HG03378 (cell line): ENCODE data around the gene PZP.

Source experiments
- ATAC-seq: cut with Tn5 transposase; IDR thresholded peaks from one replicate; pipeline ENCODE4 v1.9.1; 2021; ENCODE audit warnings: mild to moderate bottlenecking, moderate library complexity; ENCODE audit not compliant: unreplicated experiment

PZP gene

DNA sequence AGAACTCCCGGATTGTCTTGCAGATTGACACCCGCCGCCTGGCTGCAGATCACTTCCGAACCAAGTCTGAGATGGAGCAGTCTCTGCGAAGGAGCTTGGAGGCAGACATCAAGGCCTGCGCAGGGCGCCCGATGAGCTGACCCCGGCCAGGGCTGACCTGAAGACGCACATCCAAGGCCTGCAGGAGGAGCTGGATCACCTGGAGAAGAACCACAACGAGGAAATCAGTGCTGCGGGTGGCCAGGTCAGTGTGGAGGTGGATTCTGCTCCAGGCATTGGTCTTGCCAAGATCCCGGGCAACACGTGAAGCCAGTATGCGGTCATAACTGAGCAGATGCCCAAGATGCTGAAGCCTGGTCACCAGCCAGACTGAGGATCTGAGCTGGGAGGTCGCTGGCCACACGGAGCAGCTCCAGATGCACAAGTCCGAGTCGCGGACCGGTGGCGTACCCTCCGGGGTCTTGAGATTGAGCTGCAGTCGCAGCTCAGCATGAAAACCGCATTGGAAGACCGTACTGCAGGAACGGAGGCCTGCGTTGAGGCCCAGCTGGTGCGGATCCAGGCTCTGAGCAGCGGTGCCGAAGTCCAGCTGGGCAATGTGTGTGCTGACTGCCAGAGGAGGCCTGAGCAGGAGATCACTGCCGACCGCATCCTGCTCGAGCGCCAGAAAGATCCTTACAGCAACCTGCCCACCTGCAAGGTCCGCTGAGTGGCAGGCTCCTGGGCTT, 80.1 kb downstream of the PZP start:
- no peak for ATAC-seq

- ATAC-seq: no peak
These were observed 80.7 kb downstream of the PZP start for GRCh38 chr12:9127484-9127883.

DNA sequence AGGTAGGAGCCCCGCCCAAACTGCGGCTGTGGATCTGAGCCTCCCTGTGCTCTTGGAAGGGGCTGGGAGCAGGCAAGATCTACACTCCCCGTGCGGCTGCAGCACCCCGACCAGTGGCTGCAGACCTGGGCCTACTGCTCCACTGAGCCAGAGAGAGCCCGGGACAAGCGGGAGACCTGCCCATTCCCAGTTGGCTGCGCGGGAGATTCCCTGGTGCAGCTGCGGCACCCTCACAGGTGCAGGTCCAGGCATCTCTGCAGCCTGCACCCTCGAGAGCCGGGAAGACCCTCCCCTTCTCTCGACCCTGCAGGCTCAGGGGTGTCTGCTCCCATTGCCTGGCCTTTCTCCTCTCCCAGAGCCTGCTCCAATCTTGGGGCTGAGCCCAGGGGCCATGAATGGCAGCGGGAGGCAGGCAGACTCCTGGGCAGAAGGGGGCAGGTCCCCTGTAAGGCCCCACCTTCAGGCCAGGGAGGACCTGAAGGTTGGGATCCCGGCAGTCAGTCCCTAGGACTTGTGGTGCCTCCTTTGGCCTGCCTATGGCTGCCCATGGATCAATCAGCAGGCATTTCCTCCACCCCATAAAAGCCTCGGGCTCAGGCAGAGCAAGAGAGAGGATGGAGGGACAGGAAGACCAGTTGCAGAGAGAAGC, 83.7 kb downstream of the PZP start:
- no peak for ATAC-seq

- ATAC-seq: no peak
These were observed 84.3 kb downstream of the PZP start for GRCh38 chr12:9123781-9124382.

GRCh38 chr12:9122091-9122609, 86.0 kb downstream of the PZP start:
- ATAC-seq: no peak

GRCh38 chr12:9120487-9121184, 87.6 kb downstream of the PZP start:
- no peak for ATAC-seq

DNA sequence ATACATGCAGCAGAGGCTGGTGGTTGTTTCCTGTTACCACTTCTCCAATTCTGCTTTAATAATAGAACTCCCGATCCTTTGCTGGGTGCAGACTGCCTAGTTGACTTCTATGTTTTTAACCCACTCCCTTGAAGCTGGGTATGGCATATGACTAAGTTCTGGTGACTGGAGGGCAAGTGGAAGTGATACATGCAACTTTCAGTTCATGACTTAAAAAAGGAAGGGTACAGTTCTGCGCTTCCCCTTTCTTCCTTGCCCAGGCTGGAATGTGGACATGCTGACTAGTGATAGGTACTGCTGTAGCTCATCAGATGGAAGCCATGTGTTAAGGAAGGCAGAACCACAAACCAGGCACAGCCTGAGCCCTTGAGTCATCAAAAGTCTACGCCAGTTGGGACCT, 90.0 kb downstream of the PZP start:
- ATAC-seq: peak; percentile 65

- ATAC-seq: no peak
These were observed 92.2 kb downstream of the PZP start, which contains the start of gene A2M for GRCh38 chr12:9115731-9116559. TSS of gene A2M (minus strand) at chr12:9115919. CDS start at chr12:9115849, 70 bp downstream.

DNA sequence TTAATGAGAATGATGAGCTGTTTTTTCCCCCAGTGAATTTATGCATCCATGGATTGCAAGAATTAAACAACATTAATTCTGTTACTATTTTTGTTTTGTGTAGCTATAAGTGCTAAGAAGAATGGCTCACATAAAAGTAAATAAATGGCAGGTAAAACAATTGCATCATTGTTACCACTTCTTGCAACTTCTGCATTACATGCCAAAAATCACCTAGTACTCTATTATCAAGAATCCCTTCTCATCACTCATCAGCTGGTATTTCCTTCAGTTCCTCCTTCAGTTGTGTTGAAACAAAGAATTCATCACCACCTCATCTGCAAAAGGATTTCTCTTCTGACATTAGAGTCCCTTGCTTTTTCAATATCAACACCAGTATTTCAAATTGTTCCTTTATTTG, 93.2 kb downstream of the PZP start:
- ATAC-seq: no peak

DNA sequence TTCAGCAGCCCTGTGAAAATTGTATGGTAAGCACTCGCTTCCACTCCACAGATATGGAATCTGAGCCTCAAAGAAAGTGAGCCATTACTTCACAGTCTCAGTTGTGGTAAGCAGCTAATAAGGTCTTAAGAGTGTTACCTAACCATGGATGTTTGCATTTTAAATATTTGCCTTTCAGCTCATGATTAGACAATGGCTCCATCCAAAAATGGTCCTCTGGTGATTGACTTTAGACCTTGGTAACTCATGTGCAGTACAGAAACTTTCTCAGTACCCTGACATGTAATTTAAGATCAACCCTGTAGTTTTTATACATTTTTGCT, 94.2 kb downstream of the PZP start:
- no peak for ATAC-seq

DNA sequence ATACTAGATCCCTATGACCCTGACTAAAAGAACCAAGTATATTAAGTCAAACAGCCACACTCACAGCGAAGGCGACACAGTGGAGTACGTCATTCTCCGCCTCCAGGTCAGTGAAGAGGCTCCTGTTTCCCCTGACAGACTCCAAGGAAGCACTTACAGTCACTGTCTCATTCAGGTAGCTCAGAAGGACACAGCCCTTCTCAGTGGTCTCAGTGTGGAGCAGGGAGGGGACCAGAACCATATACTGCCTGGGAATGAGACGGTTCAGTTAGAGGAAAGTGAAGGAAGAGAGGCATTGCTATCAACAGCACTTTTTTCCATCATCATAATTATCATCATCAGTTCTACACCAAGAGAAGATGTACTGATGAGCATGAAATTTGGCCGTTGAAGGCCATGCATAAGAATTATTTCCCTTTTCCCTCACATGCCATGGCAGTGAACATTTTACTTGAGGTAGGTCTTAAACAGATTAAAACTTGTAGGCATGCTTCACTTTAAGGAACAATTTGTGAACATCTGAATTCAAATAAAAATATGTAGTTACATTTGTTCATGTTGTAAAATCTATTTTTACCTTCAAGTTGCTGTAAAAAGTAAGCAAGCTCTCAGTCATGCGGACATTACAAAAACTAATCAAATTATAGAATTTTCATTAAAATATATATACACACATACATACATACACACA, 94.8 kb downstream of the PZP start:
- no peak for ATAC-seq

- ATAC-seq: no peak
These were observed 95.9 kb downstream of the PZP start for GRCh38 chr12:9112076-9112853.

- ATAC-seq: no peak
These were observed 96.7 kb downstream of the PZP start for GRCh38 chr12:9111525-9111924.

DNA sequence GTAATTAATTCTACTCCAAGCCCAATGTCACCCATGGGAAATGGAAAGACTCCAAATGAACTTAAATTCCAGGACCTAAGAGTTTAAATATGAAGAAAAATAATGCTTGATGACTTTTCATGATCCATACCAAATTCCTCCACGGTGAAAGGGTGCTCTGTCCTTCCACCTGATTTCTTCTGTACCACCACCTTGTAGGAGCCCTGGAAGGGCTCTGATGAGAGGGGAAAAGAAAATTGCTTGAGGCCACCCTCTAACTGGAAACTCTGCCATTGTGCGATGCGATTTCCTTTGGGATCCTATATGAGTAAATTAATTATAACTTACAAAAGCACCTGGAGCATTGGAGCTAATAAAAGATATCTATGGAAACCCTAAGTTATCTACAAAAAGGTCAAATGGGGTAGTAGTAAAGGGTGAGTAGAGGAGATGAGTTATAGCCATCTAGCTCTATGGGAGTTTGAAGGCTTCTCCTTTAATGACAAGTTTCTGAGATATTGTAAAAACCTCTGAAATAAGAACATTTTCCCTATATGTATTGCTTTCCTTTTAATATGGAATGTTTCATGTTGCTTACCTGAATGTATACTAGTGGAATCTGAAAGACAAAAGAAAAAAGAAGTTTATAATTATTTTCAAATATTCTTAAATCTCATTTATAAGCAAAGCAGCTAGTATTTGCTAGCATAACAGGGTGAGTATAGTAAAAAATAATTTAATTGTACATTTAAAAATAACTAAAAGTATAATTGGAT, 98.3 kb downstream of the PZP start:
- ATAC-seq: no peak

- ATAC-seq: no peak
These were observed 99.0 kb downstream of the PZP start for GRCh38 chr12:9109213-9109522.

- no peak for ATAC-seq
These were observed 99.5 kb downstream of the PZP start for GRCh38 chr12:9108504-9109212.

DNA sequence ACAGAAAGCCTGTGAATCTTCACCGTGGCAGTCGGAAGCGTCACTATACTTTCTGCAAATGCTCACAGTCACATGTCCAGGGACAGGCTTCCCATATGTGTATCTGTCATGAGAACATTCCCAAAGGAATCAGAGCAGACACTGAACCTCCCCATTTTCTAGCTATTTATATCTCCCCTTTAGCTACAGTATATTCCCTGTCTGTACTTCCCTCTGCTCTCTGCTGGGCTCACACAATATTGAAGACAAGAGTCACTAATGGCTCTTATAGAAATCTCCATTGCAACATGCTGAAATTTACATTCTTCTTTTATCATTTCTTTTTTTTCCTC, 100.7 kb downstream of the PZP start:
- ATAC-seq: no peak
